RWPE2 (cell line): ENCODE measurements around the gene GPR142.
A peak's percentile ranks its signal among the peaks of the same experiment; 100 is the strongest.

Source experiments
- ATAC-seq: fragments of 200-7000 bp; cut with Tn5 transposase; 3 replicates; pipeline ENCODE4 v1.9.1; 2021; ENCODE audit warnings: low read depth
- DNase-seq: peaks from one replicate; pipeline ENCODE4 v3.0.0-alpha.2; 2020; ENCODE audit warnings: low spot score
- H3K27ac ChIP-seq: fragments of 450-650 bp; 2 replicates; pipeline ENCODE4 v1.5.1; 2017; ENCODE audit warnings: mild to moderate bottlenecking; ENCODE audit not compliant: poor library complexity, severe bottlenecking
- H3K27me3 ChIP-seq: fragments of 250-450 bp; sonication (Bioruptor Pico); 2 replicates; pipeline ENCODE4 v1.5.1; 2021; ENCODE audit warnings: mild to moderate bottlenecking, moderate library complexity; ENCODE audit not compliant: insufficient read depth, poor library complexity, severe bottlenecking
- H3K36me3 ChIP-seq: fragments of 250-450 bp; sonication (Bioruptor Pico); 2 replicates; pipeline ENCODE4 v1.5.1; 2020; ENCODE audit warnings: low read depth, mild to moderate bottlenecking, moderate library complexity
- H3K4me1 ChIP-seq: fragments of 250-450 bp; sonication (Bioruptor Pico); 2 replicates; pipeline ENCODE4 v1.5.1; 2021; ENCODE audit warnings: mild to moderate bottlenecking, moderate library complexity; ENCODE audit not compliant: insufficient read depth, poor library complexity, severe bottlenecking
- H3K4me3 ChIP-seq: fragments of 250-450 bp; sonication (Bioruptor Pico); 2 replicates; pipeline ENCODE4 v1.5.1; 2021; ENCODE audit warnings: mild to moderate bottlenecking, moderate library complexity; ENCODE audit not compliant: severe bottlenecking
- H3K9me3 ChIP-seq: fragments of 250-450 bp; sonication (Bioruptor Pico); 2 replicates; pipeline ENCODE4 v1.5.1; 2021; ENCODE audit warnings: mild to moderate bottlenecking, moderate library complexity; ENCODE audit not compliant: severe bottlenecking
- CTCF ChIP-seq: fragments of 450-650 bp; IDR thresholded peaks from one replicate; pipeline ENCODE4 v1.5.1; 2017; ENCODE audit warnings: mild to moderate bottlenecking, moderate library complexity; ENCODE audit not compliant: poor library complexity, severe bottlenecking

GPR142 gene

GRCh38 chr17:74359916-74360315 is 7.4 kb upstream of the GPR142 start:
- Histone ChIP-seq H3K27me3 (peaks cover 60% of the 10 kb centered on the region), H3K9me3 (no peaks in the 10 kb centered on the region), H3K4me1 (no peaks in the 10 kb centered on the region), H3K36me3 (no peaks in the 10 kb centered on the region), H3K4me3 (no peak overlapping the region), H3K27ac (no peak overlapping the region)
- no peak for TF ChIP-seq CTCF
- ATAC-seq = no peak
- peak; percentile 66 for DNase-seq

GRCh38 chr17:74360899-74361229 is 6.4 kb upstream of the GPR142 start:
- Histone ChIP-seq H3K27ac (no peak overlapping the region), H3K27me3 (peaks cover 50% of the 10 kb centered on the region), H3K4me3 (no peak overlapping the region), H3K36me3 (no peaks in the 10 kb centered on the region), H3K4me1 (no peaks in the 10 kb centered on the region), H3K9me3 (no peaks in the 10 kb centered on the region)
- TF ChIP-seq CTCF = no peak
- DNase-seq (no peak), ATAC-seq (no peak)

- Histone ChIP-seq H3K27me3 (peaks cover 44% of the 10 kb centered on the region), H3K36me3 (no peaks in the 10 kb centered on the region), H3K27ac (no peak within 1 kb of the TSS), H3K9me3 (no peaks in the 10 kb centered on the region), H3K4me3 (no peak within 1 kb of the TSS), H3K4me1 (no peaks in the 10 kb centered on the region)
- peak; percentile 65 for DNase-seq
- ATAC-seq = peak; percentile 74
- peak; percentile 71 for TF ChIP-seq CTCF
Observed at GRCh38 chr17:74361230-74362068, 5.9 kb upstream of the GPR142 start, which contains the start of gene BTBD17. TSS of gene BTBD17 (minus strand) at chr17:74361868. CDS start at chr17:74361819, 49 bp downstream.

- Histone ChIP-seq H3K4me1 (no peaks in the 10 kb centered on the region), H3K27me3 (peaks cover 38% of the 10 kb centered on the region), H3K27ac (no peak overlapping the region), H3K4me3 (no peak overlapping the region), H3K36me3 (no peaks in the 10 kb centered on the region), H3K9me3 (no peaks in the 10 kb centered on the region)
- ATAC-seq = no peak
- no peak for TF ChIP-seq CTCF
- no peak for DNase-seq
Observed at GRCh38 chr17:74362069-74362405, 5.3 kb upstream of the GPR142 start.

- Histone ChIP-seq H3K27ac (no peak overlapping the region), H3K4me3 (no peak overlapping the region), H3K27me3 (peaks cover 29% of the 10 kb centered on the region), H3K9me3 (no peaks in the 10 kb centered on the region), H3K4me1 (no peaks in the 10 kb centered on the region), H3K36me3 (no peaks in the 10 kb centered on the region)
- ATAC-seq (peak; percentile 11; the same call in 1 of the 3 replicates), DNase-seq (no peak)
- TF ChIP-seq CTCF = no peak
Observed at GRCh38 chr17:74362810-74363498, 4.4 kb upstream of the GPR142 start.
